GM21529 (cell line): ENCODE results near the gene KCNE3.

Experiments used
- ATAC-seq: cut with Tn5 transposase; IDR thresholded peaks from one replicate; pipeline ENCODE4 v1.9.1; 2021; ENCODE audit not compliant: unreplicated experiment

KCNE3 gene

GRCh38 chr11:74466916-74467885, at the start of gene KCNE3:
KCNE3 (minus strand) TSS chr11:74467549; CDS start chr11:74457563, 9,986 bp downstream.
- no peak for ATAC-seq

- ATAC-seq: no peak
These were observed 40.2 kb upstream of the KCNE3 start for GRCh38 chr11:74507582-74507981.

- no peak for ATAC-seq
These were observed 39.5 kb upstream of the KCNE3 start for GRCh38 chr11:74506823-74507222.

- ATAC-seq: no peak
These were observed 38.6 kb upstream of the KCNE3 start for GRCh38 chr11:74505911-74506310.

GRCh38 chr11:74504100-74504691, 36.8 kb upstream of the KCNE3 start:
- no peak for ATAC-seq

- ATAC-seq: no peak
These were observed 27.6 kb upstream of the KCNE3 start for GRCh38 chr11:74494916-74495315.

- no peak for ATAC-seq
These were observed 26.7 kb upstream of the KCNE3 start for GRCh38 chr11:74493791-74494630.

- peak; percentile 95 for ATAC-seq
These were observed 25.8 kb upstream of the KCNE3 start, which contains the start of gene LIPT2 for GRCh38 chr11:74492974-74493790. LIPT2 (minus strand) TSS chr11:74493724; CDS start chr11:74493703, 21 bp downstream.

- ATAC-seq: no peak
These were observed 24.7 kb upstream of the KCNE3 start for GRCh38 chr11:74492084-74492483.

- no peak for ATAC-seq
These were observed 23.6 kb upstream of the KCNE3 start for GRCh38 chr11:74490941-74491340.

GRCh38 chr11:74487875-74488274, 20.5 kb upstream of the KCNE3 start:
- ATAC-seq: no peak

- no peak for ATAC-seq
These were observed 18.5 kb upstream of the KCNE3 start for GRCh38 chr11:74485868-74486267.

- no peak for ATAC-seq
These were observed 13.5 kb upstream of the KCNE3 start for GRCh38 chr11:74480688-74481417.

- ATAC-seq: no peak
These were observed 12.4 kb upstream of the KCNE3 start for GRCh38 chr11:74479732-74480123.

- ATAC-seq: no peak
These were observed 11.8 kb upstream of the KCNE3 start for GRCh38 chr11:74478877-74479731.

- ATAC-seq: no peak
These were observed 9.2 kb upstream of the KCNE3 start for GRCh38 chr11:74476536-74476935.

- ATAC-seq: no peak
These were observed 7.0 kb upstream of the KCNE3 start for GRCh38 chr11:74474316-74474715.

- no peak for ATAC-seq
These were observed 6.2 kb upstream of the KCNE3 start for GRCh38 chr11:74473382-74474173.
